CD4-positive, alpha-beta T cell treated with Interleukin-10 for 1 hour (primary cell): Measurements from ENCODE around the gene KRIT1.

Source experiments
- DNase-seq: peaks from one replicate; pipeline ENCODE4 v3.0.0-alpha.2; 2020

KRIT1 gene

GRCh38 chr7:92150450-92151017 is 95.2 kb downstream of the KRIT1 start:
- DNase-seq = no peak

- no peak for DNase-seq
These were observed 95.9 kb downstream of the KRIT1 start for GRCh38 chr7:92149736-92150239.
